GM12864 (cell line): ENCODE data around the gene SLC16A13.

Experiments
- DNase-seq: peaks from one replicate; pipeline ENCODE4 v3.0.0-alpha.2; 2011; ENCODE audit warnings: low read depth
- H3K4me3 ChIP-seq: 2 replicates; pipeline ENCODE4 v1.5.1; 2011; ENCODE audit warnings: mild to moderate bottlenecking, low read depth, low read length, control low read depth
- TF ChIP-seq, protein P1 (sequence below): IDR thresholded peaks from 2 replicates; pipeline ENCODE4 v1.5.1; 2011; ENCODE audit warnings: low read depth, mild to moderate bottlenecking, moderate library complexity, low read length, control low read depth, inconsistent platforms; ENCODE audit errors: missing control alignments

The SLC16A13 gene

GRCh38 chr17:7023576-7024401 lies 12.0 kb upstream of the SLC16A13 start:
- peak overlapping the region; percentile 1; the same call in 1 of the 2 replicates for H3K4me3 ChIP-seq
- TF ChIP-seq, protein P1, sequence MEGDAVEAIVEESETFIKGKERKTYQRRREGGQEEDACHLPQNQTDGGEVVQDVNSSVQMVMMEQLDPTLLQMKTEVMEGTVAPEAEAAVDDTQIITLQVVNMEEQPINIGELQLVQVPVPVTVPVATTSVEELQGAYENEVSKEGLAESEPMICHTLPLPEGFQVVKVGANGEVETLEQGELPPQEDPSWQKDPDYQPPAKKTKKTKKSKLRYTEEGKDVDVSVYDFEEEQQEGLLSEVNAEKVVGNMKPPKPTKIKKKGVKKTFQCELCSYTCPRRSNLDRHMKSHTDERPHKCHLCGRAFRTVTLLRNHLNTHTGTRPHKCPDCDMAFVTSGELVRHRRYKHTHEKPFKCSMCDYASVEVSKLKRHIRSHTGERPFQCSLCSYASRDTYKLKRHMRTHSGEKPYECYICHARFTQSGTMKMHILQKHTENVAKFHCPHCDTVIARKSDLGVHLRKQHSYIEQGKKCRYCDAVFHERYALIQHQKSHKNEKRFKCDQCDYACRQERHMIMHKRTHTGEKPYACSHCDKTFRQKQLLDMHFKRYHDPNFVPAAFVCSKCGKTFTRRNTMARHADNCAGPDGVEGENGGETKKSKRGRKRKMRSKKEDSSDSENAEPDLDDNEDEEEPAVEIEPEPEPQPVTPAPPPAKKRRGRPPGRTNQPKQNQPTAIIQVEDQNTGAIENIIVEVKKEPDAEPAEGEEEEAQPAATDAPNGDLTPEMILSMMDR: no peak
- peak; percentile 86 for DNase-seq

GRCh38 chr17:7024402-7024785 lies 11.4 kb upstream of the SLC16A13 start:
- TF ChIP-seq, protein P1: no peak
- H3K4me3 ChIP-seq: no peak overlapping the region
- no peak for DNase-seq

- DNase-seq: no peak
- TF ChIP-seq, protein P1: no peak
- H3K4me3 ChIP-seq: no peak overlapping the region
Observed at GRCh38 chr17:7025245-7025644, 10.6 kb upstream of the SLC16A13 start.

- no peak overlapping the region for H3K4me3 ChIP-seq
- TF ChIP-seq, protein P1: no peak
- no peak for DNase-seq
Observed at GRCh38 chr17:7026471-7027115, 9.2 kb upstream of the SLC16A13 start.

DNA sequence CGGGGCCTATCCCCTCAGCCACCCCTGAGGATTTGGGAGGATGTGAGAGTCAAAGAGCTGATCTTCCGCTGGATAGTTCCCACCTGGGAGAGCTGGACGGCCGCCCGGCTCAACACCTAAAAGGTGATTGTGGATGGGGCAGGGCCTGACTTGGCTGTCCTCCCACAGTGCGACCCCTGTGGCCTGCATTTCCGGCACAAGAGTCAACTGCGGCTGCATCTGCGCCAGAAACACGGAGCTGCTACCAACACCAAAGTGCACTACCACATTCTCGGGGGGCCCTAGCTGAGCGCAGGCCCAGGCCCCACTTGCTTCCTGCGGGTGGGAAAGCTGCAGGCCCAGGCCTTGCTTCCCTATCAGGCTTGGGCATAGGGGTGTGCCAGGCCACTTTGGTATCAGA lies 8.5 kb upstream of the SLC16A13 start:
- H3K4me3 ChIP-seq: no peak overlapping the region

GRCh38 chr17:7029096-7029495 lies 6.7 kb upstream of the SLC16A13 start:
- no peak overlapping the region for H3K4me3 ChIP-seq
- DNase-seq: no peak
- TF ChIP-seq, protein P1: no peak

More for the DNA sequence above, 8.5 kb upstream of the SLC16A13 start:
- DNase-seq: no peak
- TF ChIP-seq, protein P1: no peak
